ENCODE results near the gene ENTPD6. TPM values are rescaled to one million over a fixed set of nuclear protein-coding genes. Genes with fewer than 3 reads are reported as not detected.
"Not testable (repeated sequence)": the region's sequence is repeated elsewhere in the genome, so short reads cannot be mapped to it uniquely, and the experiment has no call there.

ENTPD6 gene
- total and polyA plus RNA-seq, 10 donors = 23.0 to 49.6 (median 35.6) TPM

DNA sequence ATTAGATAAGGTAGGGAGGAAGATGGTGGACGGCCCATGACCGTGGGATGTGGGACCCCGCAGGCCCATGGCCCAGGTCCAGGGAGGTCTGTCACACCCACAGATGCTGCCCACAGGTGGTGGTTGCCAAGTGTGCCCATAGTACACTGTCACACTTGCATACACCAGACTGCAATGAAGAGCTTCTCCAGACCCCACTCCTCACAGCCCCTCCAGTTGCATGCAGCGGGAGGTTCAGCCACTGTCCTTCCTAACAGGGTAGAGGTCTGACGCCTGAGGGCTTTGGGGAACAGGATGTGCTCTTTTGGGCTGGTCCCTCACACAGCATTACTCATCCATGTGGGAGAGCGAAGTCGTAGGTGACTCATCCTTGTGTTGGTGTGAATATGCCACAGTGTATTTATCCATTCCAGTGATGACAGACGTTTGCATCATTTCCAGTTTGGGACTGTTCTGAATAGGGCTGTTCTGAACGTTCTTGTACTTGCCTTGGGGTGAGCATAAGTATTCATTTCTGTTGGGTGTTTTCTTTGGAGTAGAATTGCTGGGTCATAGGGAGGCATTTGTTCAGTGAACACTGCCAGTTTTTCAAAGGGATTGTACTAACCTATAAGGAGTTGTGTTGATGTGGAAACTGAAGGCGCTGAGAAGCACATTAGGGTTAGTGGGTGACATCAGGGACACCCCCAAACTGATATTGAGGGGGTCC, 42.3 kb downstream of the ENTPD6 start:
- peaks cover 0 to 63% (median 9%) of the 10 kb centered on the region in 7 donors for H3K27me3 ChIP-seq (replicated peaks in 1 of 7)
- no peaks in the 10 kb centered on the region for H3K36me3 ChIP-seq
- 49 to 72% (median 51%) methylated on average over 8 to 10 of the region's 10 CpGs for WGBS, 5 donors
- intact Hi-C loops (cut with DNase I; ENCODE audit: low total_unique reads) = no loop called here
- DNase-seq = no peak
- H3K4me1 ChIP-seq = no peaks in the 10 kb centered on the region
- TF ChIP-seq, protein P1, sequence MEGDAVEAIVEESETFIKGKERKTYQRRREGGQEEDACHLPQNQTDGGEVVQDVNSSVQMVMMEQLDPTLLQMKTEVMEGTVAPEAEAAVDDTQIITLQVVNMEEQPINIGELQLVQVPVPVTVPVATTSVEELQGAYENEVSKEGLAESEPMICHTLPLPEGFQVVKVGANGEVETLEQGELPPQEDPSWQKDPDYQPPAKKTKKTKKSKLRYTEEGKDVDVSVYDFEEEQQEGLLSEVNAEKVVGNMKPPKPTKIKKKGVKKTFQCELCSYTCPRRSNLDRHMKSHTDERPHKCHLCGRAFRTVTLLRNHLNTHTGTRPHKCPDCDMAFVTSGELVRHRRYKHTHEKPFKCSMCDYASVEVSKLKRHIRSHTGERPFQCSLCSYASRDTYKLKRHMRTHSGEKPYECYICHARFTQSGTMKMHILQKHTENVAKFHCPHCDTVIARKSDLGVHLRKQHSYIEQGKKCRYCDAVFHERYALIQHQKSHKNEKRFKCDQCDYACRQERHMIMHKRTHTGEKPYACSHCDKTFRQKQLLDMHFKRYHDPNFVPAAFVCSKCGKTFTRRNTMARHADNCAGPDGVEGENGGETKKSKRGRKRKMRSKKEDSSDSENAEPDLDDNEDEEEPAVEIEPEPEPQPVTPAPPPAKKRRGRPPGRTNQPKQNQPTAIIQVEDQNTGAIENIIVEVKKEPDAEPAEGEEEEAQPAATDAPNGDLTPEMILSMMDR (IDR thresholded peaks at IDR 0.05 in 8 of 11, conservative IDR thresholded peaks at IDR 0.05 in 3 of 11) = no peak
- no peak for TF ChIP-seq POLR2A (IDR thresholded peaks at IDR 0.05)
- TF ChIP-seq POLR2AphosphoS5 (IDR thresholded peaks at IDR 0.05) = peak in 2 of 3 donors; percentile 9 to 51
- H3K9me3 ChIP-seq = no peaks in the 10 kb centered on the region
- no peak overlapping the region for H3K27ac ChIP-seq
- H3K4me3 ChIP-seq = no peak overlapping the region

DNA sequence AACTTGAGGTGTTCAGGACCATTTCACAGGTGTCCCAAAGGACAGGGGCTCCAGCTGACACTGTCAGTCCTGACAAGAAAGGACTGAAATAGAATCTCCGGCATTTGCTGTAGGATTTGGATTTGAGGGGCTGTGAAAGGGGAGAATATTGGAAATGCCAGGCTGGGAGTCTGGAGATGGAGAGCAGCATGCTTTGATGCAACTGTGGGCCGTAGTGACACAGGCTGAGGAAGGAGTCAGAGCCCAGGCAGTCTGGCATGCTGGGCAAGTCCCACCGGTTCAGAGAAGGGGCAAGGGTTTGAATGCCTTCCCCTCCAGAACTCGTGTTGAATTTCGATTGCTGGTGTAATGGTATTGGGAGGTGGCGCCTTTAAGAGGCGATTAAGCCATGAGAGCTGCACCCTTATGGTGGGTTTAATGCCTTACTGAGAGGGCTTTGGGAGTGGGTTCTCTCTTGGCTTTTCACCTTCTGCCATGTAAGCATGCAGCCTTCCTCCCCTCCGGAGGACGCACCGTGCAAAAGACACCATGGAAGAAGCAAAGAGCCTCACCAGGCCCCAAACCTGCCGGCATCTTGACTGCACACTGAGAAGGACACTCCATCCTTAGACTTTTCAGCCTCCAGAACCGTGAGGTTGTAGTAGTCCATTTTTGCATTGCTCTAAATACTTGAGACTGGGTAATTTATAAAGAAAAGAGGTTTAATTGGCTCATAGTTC, 43.0 kb downstream of the ENTPD6 start:
- Histone ChIP-seq H3K4me3 (no peak overlapping the region), H3K36me3 (no peaks in the 10 kb centered on the region), H3K27ac (no peak overlapping the region), H3K9me3 (peaks cover 0 to 5% (median 0%) of the 10 kb centered on the region in 8 donors), H3K4me1 (no peaks in the 10 kb centered on the region), H3K27me3 (replicated peaks in 1 of 7) (peaks cover 0 to 59% (median 9%) of the 10 kb centered on the region in 7 donors)
- TF ChIP-seq POLR2A (IDR thresholded peaks at IDR 0.05) (no peak), POLR2AphosphoS5 (IDR thresholded peaks at IDR 0.05) (no peak)
- TF ChIP-seq, protein P1 (IDR thresholded peaks at IDR 0.05 in 8 of 11, conservative IDR thresholded peaks at IDR 0.05 in 3 of 11) = no peak
- WGBS, 5 donors = 89 to 94% (median 93%) methylated on average over 12 of the region's 12 CpGs
- DNase-seq = no peak
- intact Hi-C loops (cut with DNase I; ENCODE audit: low total_unique reads) = no loop called here

DNA sequence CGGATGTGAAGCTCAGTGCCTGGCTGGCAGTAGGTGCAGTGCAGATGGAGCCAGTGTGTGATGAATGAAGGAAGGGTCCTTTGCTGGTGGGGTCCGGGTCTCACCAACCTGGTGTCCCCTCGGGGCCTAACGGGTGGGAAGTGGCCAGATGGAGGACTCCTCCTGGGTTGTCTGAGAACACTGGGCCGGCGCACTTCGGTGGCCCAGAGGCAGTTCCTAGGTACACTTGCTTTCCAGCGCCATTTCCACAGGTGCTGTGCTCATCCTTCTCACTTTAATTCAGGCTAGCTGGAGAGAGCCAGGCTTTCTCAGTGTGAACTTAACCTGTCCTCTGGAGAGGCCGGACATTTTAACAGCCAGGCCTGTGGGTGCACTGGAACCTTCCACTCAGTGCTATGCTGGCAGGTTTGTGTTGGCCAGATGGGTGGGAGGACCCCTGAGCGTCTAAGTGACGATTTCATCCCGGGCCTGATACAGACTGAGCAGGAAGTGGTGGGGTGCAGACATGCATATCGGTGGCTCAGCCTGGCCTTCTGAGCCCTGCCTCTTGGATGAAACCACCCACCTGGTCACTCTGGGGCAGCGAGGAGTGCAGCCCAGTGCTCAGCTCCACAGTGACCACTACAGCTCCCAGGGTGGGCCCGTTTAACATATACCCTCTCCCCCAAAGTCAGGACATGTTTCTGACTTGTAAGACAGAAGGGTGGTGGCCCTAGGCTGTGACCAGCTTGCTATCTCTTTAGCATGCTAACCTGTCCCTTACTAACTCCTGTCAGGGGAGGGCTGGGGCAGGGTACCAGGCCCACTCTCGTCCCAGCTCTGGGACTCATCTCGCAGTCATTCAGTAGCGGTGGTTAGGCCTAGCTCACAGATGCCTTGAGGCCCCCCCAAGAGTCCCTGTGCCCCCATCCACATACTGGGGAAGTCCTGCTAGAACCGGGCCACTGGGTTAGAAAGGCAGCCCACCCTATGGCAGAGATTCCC, 44.2 kb downstream of the ENTPD6 start:
- no peaks in the 10 kb centered on the region for H3K36me3 ChIP-seq
- no peak for DNase-seq
- peaks cover 0 to 9% (median 0%) of the 10 kb centered on the region in 8 donors for H3K9me3 ChIP-seq
- intact Hi-C loops (cut with DNase I; ENCODE audit: low total_unique reads) = no loop called here
- H3K27me3 ChIP-seq (replicated peaks in 1 of 7) = peaks cover 0 to 57% (median 9%) of the 10 kb centered on the region in 7 donors
- H3K4me3 ChIP-seq = no peak overlapping the region
- WGBS, 5 donors = 82 to 89% (median 83%) methylated on average over 12 to 19 of the region's 19 CpGs
- H3K27ac ChIP-seq = no peak overlapping the region
- no peaks in the 10 kb centered on the region for H3K4me1 ChIP-seq
- no peak for TF ChIP-seq POLR2A (IDR thresholded peaks at IDR 0.05)
- TF ChIP-seq, protein P1 (IDR thresholded peaks at IDR 0.05 in 8 of 11, conservative IDR thresholded peaks at IDR 0.05 in 3 of 11) = no peak
- TF ChIP-seq POLR2AphosphoS5 (IDR thresholded peaks at IDR 0.05) = no peak

DNA sequence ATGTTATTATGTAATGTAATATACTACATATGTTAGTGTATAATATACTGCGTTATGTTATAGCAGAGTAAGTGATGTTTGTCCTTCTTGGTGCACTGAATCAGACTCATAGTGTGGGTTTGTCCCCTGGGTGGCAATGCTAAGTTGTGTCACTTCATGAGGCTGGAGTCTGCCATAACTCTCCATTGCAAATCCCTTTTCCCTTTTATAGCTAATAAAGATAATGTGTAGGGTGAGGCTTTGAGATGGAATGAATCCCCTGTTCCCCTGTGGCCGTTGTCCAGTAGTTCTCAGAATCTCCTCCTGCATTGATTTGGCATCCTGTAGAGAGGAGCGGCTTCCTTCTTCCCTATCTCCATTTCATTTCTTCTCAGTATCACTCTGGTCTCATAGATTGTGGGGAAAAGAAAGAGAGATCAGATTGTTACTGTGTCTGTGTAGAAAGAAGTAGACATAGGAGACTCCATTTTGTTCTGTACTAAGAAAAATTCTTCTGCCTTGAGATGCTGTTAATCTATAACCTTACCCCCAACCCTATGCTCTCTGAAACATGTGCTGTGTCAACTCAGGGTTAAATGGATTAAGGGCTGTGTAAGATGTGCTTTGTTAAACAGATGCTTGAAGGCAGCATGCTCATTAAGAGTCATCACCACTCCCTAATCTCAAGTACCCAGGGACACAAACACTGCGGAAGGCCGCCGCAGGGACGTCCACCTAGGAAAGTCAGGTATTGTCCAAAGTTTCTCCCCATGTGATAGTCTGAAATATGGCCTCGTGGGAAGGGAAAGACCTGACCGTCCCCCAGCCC, 45.5 kb downstream of the ENTPD6 start:
- DNase-seq; intact Hi-C loops (cut with DNase I; ENCODE audit: low total_unique reads); H3K27ac ChIP-seq; H3K4me3 ChIP-seq; H3K36me3 ChIP-seq; H3K4me1 ChIP-seq; H3K9me3 ChIP-seq: not testable (repeated sequence)
- WGBS, 5 donors = 63 to 71% (median 68%) methylated on average over 9 of the region's 9 CpGs
- peaks cover 0 to 43% (median 4%) of the 10 kb centered on the region in 7 donors for H3K27me3 ChIP-seq (replicated peaks in 1 of 7)

DNA sequence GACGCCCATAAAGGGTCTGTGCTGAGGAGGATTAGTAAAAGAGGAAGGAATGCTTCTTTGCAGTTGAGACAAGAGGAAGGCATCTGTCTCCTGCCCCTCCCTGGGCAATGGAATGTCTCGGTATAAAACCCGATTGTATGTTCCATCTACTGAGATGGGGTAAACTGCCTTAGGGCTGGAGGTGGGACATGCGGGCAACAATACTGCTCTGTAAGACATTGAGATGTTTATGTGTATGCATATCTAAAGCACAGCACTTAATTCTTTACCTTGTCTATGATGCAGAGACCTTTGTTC, 46.1 kb downstream of the ENTPD6 start:
- H3K9me3 ChIP-seq; H3K27ac ChIP-seq; H3K4me3 ChIP-seq; intact Hi-C loops (cut with DNase I; ENCODE audit: low total_unique reads); H3K4me1 ChIP-seq; DNase-seq; H3K36me3 ChIP-seq: not testable (repeated sequence)
- peaks cover 0 to 37% (median 0%) of the 10 kb centered on the region in 7 donors for H3K27me3 ChIP-seq (replicated peaks in 1 of 7)
- 19 to 31% (median 28%) methylated on average over 4 of the region's 4 CpGs for WGBS, 5 donors

Measured in spleen (tissue), 11 donors.